Ureter (tissue), 1 donor: Measurements from ENCODE around the gene BCAT1. TPM values are rescaled to one million over a fixed set of nuclear protein-coding genes. Genes with fewer than 3 reads are reported as not detected.

Experiments used
- DNase-seq: peaks from one replicate; pipeline ENCODE4 v3.0.0-alpha.2; 2020; ENCODE audit warnings: low spot score
- total RNA-seq: library from RNA; stranded (reverse); gene quantifications from one replicate; pipeline ENCODE4 v1.2.4, GENCODE V29; 2023
- donor health status: DM: yes; HTN: yes; CAD: no.

Gene BCAT1, protein sequence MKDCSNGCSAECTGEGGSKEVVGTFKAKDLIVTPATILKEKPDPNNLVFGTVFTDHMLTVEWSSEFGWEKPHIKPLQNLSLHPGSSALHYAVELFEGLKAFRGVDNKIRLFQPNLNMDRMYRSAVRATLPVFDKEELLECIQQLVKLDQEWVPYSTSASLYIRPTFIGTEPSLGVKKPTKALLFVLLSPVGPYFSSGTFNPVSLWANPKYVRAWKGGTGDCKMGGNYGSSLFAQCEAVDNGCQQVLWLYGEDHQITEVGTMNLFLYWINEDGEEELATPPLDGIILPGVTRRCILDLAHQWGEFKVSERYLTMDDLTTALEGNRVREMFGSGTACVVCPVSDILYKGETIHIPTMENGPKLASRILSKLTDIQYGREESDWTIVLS
- 19.3 TPM for total RNA-seq

DNA sequence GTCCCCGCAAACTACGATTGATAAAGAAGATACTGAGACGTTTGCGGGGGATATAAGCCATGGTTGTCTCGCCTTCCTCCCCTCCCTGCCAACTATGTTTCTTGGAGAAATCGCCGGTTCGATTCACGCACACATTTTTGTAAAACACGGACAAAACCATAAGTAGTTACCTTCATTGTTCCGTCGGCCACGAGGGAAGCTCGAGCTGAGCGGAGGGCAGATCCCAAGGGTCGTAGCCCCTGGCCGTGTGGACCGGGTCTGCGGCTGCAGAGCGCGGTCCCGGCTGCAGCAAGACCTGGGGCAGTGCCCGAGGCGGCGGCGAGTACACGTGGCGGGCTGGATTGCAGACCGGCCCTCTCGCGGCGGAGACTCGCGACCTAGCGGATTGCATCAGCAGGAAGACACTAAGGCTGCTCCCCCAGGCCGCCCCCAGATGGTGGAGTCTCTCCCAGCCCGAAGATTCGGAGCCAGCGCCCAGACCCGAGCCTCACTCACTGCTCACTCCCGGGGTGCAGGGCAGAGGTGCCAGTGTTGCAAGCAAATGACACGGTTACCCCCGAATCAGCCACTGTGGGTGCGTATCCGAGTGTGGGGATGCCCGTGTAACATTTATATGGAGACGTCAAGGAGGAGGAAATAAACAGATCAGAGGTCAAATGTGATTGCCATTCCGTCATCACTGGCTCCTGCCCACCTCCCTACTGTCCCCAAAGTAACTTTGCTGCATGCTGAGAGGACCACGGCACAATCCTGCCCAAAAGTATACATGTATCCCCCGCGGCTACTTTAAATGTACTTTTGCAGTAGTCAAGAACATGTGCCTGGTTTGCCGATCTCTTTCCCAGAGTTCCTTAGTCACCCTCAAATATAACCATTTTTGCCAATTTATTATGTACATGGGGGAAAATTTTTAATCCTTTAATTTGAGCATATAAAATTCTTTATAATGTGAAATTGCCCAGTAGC lies at the start of gene BCAT1:
Gene BCAT1, minus strand, starts transcription at position 345 of the 966 bp plus-strand sequence. Its CDS starts 169 bp downstream, at position 176.
- peak; percentile 74 for DNase-seq

DNA sequence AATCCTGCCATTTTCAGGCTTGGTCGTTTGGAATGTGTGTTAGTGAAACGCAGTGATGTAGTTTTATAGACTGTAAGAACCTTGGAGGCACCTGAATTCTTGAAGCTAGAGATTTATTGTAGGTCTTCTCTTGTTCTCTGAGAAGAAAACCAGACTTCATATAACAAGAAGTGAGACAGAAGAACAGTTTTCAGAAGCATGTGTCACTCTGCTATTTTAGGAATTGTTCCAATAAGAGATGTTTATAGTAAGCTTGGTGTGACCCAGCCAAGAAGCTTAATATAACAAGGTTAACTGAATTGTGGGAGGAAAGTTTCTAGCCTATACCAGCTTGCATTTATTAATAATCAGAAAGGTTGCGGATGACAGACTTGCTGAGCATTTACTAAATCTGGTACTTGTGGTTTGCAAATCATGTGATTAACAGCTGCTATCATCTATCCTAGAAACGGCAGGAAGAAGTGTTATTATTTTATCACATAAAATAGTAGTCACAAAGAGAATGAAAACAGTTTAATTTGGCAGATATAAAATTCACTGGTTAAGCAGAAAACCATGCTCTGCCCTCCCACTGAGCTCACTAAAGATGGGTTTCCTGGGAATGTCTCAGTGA lies 49.2 kb upstream of the BCAT1 start:
- no peak for DNase-seq

DNA sequence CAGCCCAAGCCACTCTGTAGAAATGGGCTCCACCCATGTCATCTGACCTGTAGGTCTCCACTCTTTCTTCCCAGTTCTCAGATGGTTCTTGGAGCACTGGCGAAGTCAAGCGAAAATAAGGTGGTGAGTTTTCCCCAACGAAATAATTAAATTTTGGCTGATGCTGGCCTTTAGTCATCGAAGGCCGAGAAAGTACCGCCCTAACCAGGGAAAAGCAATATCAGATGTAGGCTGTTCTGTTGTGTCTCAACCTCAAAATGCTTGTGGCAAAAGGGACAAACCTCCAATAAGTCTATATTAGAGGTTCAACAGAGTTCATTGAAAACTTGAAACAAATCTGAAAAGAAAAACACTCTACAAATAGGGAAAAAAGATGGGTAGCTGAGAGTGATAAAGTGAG lies 48.6 kb upstream of the BCAT1 start:
- no peak for DNase-seq

DNA sequence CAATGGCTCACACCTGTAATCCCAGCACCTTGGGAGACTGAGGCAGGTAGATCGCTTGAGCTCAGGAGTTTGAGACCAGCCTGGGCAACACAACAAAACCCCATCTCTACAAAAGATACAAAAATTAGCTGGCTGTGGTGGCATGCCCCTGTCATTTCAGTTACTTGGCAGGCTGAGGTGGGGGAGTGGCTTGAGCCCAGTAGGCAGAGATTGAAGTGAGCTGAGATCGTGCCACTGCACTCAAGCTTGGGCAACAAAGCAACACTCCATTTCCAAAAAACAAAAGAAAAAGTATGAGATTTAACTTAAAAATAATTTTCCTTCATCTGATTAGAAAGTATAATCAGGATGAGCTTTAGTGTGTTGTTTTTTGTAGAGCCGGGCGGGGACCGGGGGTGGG lies 47.9 kb upstream of the BCAT1 start:
- no peak for DNase-seq

DNA sequence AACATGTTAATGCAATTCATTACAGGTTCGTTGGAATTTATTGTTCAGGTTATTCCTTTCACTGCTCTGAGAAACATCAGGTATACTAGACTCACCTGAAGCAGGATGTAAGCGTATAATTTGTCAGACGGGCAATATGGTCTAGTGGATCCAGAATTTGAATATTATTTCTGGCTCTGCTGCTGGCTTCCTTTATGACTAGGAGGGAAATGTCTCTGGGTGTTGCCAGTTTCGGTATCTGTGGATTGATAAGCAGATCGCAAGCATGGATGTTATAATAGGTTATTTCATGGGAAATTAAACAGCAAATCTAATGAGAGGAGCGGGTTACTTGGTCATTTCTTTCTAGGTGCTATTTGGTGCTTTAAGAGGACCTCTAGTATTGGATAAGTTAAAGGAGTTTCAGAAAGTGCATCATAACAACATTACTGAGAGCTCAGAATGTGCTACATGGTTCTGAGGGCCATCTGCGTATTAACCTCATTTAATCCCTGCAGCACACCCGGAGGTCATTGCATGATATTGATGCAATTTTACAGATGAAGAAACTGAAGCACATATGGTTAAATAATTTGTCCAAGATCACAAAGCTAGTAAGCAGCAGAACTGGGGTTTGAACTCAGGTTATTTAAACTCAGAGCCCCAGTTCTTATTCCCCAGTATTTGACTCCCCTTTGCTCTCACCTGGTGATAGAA lies 47.3 kb upstream of the BCAT1 start:
- DNase-seq = no peak

DNA sequence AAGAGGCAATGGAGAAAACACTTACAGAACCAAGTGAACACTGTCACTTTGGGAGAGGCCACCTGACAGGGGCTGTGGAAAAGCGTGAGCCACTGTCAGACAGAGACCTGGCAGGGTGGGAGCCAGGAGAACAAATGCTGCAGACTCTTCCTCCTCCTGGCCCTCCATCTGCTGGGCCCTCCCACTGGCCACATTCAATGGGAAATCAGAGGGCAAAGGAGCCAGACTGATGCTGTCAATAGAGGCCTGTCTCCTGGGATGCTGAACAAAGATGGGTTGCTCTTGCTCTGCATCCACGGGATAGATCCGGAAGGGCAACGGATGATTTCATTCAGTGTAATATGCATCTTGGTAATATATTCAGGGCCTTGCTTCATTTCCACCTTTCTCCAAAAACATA lies 44.9 kb upstream of the BCAT1 start:
- no peak for DNase-seq

DNA sequence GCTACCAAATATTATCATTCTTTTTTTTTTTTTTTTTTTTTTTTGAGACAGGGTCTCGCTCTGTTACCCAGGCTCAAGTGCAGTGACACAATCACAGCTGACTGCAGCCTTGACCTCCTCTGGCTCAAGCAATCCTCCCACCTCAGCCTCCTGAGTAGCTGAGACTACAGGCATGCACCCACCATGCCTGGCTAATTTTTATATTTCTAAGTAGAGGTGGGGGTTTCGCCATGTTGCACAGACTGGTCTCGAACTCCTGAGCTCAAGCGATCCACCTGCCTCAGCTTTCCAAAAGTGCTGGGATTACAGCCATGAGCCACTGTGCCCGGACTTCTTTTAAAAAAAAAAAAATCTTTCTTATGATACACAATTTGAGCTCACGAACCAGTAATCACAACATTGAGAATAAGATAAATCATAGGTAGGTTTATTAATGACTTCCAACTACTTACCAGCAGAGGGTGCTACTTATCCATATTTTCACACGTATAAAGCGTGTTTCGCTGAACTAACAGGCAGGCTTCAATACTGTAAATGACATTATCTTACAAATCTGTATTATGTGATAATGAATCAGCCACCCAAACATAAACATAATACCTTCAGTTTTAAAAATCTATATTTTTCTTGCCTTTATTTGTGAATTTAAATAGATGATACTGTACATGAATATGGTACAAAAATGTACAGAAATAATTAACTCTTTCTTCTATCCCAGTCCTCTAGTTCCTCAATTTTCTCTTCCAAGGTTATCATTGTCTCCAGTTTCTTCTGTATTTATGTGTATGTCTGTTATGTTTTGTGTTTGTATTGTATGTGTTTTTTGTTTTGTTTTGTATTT lies 42.5 kb upstream of the BCAT1 start:
- DNase-seq = no peak

DNA sequence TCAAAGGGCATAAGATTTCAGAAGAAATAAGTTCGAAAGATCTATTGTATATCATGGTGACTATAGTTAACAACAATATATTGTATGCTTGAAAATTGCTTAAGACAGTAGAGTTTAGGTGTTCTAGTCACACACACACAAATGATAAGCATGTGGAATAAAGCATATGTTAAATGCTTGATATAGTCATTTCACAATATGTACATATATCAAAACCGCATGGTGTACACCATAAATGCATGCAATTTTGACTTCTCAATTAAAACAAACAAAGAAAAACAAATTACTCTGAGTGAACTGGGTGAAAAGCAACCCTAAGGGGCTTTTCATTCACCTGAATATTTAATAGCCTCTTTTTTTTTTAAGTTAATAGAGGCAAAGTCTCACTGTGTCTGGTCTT lies 40.3 kb upstream of the BCAT1 start:
- DNase-seq = no peak

DNA sequence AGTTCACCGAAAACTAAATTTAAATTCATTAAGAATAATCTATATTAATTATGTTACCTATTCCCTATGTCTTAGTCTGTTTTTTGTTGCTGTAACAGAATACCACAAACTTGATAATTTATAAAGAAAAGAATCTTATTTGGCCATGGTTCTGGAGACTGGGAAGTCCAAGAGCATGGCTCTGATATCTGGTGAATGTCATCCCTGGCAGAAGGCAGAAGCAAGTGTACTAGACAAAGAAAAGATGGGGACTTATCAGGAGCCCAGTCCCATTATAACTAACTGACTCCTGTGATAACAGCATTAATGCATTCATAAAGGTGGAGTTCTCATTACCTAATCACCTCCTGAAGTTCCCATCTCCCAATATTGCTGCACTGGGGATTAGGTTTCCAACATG lies 33.3 kb upstream of the BCAT1 start:
- no peak for DNase-seq

DNA sequence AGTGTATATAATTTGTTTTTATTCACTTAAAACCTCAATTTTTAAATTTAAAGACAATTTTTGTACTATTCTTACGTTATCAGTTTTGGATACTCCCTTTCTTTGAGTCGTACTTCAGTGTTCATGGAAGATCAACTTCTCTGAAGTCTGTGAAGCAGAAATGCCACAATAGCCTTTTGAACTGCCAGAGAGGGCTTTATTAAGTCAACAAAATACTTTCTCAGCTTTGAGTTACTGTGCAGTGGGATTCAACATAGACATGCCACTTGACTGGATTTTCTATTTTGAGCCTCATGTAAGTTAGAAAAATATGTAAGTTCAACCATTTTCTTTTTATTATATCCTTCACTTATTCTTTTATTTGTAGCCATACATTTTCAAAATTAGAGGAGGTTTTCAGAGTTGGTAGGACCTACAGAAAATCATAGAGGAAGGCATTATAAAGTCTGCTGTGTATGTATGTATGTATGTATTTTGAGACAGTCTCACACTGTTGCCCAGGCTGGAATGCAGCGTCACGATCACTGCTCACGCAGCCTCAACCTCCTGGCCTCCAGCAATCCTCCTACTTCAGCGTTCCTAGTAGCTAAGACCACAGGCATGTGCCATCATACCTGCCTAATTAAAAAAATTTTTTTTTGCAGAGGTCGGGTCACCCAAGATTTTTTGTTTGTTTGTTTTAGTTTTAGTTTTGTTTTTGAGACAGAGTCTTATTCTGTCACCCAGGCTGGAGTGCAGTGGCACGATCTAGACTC lies 31.3 kb upstream of the BCAT1 start:
- DNase-seq = no peak

DNA sequence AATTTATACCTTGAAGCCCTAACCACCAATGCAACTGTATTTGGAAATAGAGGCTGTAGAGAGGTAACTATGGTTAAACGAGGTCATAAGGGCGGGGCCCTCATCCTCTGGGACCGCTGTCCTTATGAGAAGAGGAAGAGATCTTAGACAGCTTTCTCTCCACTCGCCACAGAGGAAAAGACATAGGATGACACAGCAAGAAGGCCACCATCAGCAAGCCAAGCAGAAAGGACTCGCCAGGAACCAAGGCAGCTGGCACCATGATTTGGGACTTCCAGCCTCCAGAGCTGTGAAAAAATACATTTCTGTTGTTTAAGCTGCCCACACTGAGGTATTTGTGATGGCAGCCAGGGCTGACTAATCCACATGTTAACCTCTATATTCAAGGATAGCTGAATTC lies 30.4 kb upstream of the BCAT1 start:
- no peak for DNase-seq

DNA sequence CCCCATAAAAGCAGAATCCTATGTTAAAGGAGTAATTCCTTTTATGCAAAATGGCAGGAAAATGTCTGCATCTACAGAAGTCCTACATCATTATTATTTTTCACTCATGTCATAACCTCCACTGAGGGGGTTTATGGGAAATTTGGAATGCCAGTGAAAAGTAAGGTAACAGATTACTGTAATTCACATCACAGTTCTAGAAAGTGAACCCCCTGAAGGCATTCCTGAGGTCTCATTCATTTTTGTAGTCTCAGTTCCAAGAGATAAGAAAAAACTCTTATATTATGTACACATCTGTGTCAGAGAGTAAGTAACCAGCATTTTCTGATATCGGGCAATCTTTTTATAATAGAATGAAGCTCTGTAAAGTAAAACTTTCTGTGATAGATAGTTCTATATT lies 28.8 kb upstream of the BCAT1 start:
- no peak for DNase-seq

DNA sequence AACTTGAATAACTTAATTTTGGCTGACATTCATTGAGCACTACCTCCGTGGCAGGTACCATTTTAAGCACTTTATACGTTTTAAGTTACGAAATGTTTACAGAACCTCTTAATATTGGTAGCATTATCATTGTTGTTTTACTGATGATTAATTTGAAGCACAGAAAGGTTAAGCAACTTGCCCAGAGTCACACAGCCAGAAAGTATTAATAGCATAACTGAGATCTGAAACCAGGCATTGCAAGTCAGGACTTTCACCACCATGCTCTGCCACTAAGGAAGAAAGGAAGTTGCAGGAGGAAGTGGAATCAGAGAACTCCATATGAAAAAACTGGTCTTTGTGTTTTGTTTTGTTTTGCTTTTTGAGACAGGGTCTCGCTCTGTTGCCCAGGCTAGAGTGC lies 28.2 kb upstream of the BCAT1 start:
- no peak for DNase-seq

DNA sequence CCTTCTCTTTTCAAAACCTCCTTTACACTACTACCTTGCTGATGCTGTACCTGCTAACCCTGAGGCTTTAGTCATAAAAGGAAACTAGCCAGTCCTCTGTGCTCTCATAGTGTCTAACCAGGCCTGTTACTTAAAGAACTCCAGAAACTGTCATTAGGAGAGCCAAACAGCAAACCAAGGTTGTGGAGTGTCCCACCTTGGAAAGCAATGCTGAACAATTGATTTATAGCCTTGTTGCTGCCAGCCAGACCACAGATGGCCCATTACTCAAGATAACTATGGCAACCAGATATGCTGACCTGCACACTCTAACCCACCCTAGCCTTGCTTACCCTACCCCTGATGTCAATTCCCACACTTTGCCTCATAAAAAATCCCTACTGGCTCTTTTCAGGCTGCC lies 26.5 kb upstream of the BCAT1 start:
- no peak for DNase-seq

DNA sequence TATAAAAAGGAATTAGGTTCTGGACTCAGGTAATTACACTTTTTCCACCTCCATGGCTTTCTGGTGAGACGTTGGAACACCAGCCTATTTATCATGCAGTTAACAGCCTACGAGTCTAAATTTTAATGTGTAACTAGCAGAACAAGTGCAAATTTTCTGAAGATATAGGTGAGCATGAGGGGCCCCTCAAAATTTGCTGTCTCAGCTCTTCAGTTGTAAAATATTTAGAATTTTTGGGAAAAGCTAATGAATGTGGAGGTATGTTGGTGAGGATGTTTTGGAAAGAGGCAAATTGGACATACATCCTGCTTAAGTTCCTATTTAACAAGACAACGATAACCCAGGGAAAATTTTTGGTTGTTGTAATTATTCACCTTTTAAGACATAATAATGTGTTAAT lies 25.3 kb upstream of the BCAT1 start:
- DNase-seq = no peak

DNA sequence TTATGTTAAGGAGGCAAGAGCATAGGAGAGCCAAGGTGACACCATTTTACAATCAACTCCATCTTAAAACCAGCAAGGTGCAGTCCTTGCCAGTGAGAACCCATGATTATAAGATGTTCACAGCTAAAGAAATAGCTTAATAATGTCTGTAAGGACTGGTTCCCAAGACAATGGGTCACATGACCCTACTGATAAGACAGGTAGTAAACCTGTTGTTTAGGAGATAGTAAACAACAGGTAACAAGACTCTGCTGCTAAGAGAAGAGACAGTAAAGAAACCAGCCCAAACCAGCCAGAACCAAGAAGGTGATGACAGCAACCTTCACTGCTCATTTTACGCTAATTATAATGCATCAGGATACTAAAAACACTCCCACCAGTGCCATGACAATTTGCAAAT lies 23.2 kb upstream of the BCAT1 start:
- no peak for DNase-seq

DNA sequence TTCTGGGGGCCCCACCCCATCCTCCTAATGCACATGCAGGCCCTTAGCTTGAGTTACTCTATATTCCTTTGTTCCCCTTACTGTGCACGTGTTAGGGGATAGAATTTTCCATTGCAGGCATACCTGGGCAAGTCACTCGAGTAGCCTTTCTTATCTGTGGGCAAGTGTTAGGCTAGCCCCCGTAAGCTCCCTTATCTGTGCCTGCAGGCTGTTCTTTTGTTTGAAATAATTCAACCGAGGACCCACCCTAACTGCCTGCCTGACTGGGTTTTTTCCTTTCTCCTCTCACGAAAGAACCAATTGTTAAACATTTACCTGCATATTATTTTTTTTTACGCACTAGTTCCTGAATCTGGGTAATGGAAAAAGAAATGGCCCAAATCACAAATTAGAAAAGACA lies 21.3 kb upstream of the BCAT1 start:
- no peak for DNase-seq

DNA sequence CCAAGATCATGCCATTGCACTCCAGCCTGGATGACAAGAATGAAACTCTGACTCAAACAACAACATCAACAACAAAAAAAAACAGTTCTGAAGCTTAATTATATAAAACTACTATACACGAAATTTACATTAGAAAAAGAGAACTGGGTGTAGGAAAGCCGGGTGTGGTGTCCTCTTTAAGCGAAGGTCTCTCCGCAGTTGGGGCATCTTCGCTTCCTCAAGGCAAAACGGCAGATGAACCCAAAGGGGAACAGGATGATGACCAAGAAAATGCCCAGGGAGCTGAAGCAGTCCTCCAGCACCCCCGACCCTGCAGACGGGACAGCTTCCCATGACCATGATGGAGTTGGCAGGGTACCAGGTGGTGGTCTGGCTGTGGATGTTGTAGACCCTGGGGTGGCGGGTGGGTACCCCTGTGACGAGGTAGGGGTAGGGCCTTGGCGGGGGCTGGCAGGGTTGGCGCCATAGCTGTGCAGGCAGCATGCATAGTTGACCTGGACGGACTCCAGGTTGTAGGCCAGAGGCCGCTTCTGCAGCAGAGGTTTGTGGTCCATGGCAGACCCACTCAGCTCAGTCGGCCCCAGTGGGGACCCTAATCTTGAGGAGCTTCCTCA lies 18.2 kb upstream of the BCAT1 start:
- DNase-seq = no peak

DNA sequence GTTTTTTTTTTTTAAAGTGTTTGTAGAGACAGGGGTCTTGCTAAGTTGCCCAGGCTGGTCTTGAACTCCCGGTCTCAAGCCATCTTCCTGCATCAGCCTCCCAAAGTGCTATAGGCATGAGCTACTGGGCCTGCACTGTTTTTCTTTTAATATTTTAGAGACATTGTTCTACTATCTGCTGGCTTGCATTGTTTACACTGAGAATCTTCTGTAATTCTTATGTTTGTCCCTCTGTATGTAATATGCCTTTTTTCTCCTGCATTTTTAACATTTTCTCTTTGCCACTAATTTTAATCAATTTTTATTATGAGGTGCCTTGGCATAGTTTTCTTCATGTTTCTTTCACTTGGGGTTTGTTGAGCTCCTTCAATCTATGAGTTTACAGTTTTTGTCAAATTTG lies 15.4 kb upstream of the BCAT1 start:
- DNase-seq = no peak
